Tibial nerve (tissue), 4 donors: Measurements from ENCODE around the gene TLR3.

Experiments
- CTCF ChIP-seq, 5 experiments: fragments of 200-600 bp in 3 of 5; fragments of 450-650 bp in 2 of 5; sonication (generic) in 3 of 5; IDR thresholded peaks; one replicate each; pipeline ENCODE4 v1.5.1; 2016 to 2019; ENCODE audit warnings: antibody characterized with exemption in 5 of 5, mild to moderate bottlenecking in 3 of 5, moderate library complexity in 2 of 5
- EP300 ChIP-seq, 2 donors: sonication (generic); formaldehyde crosslinking; IDR thresholded peaks; one replicate each; pipeline ENCODE4 v1.6.1; 2017; ENCODE audit warnings: antibody characterized with exemption in 2 of 2, mild to moderate bottlenecking in 1 of 2
- POLR2A ChIP-seq, 2 donors: fragments of 450-650 bp; IDR thresholded peaks; one replicate each; pipeline ENCODE4 v1.6.1; 2017; ENCODE audit warnings: antibody characterized with exemption in 2 of 2, mild to moderate bottlenecking in 2 of 2, moderate library complexity in 2 of 2

- TF ChIP-seq POLR2A (IDR thresholded peaks at IDR 0.05) (no peak), EP300 (IDR thresholded peaks at IDR 0.05) (no peak), CTCF (IDR thresholded peaks at IDR 0.05) (no peak)
These were observed 17.9 kb upstream of the TLR3 start for GRCh38 chr4:186051096-186051495.
